PC-9 (cell line): ENCODE results near the gene CERS3. TPM values are rescaled to one million over a fixed set of nuclear protein-coding genes. Genes with fewer than 3 reads are reported as not detected.

ENCODE experiments used
- BruUV-seq: library from RNA; stranded (reverse); fragments of 400-500 nt; replicated peaks from 2 replicates; lab custom pipeline; 2021; lab: Mats Ljungman, UMichigan
- CTCF ChIA-PET: fragments of 300-600 bp; sonication (Branson Sonifier 250); formaldehyde crosslinking; loops from one replicate; lab custom pipeline; 2022; ENCODE audit warnings: antibody characterized with exemption; lab: Charles Lee
- POLR2A ChIA-PET: fragments of 300-600 bp; sonication (Branson Sonifier 250); formaldehyde crosslinking; loops from one replicate; lab custom pipeline; 2022; ENCODE audit warnings: antibody characterized with exemption; ENCODE audit not compliant: unreplicated experiment; lab: Charles Lee
- DNase-seq, 2 experiments: peaks; one replicate each; pipeline versions ENCODE4 v3.0.0 to v3.0.0-alpha.2; 2015 to 2022; ENCODE audit warnings: mixed read lengths in 1 of 2
- H2AFZ ChIP-seq: fragments of 200-600 bp; sonication (generic); 2 replicates; pipeline ENCODE4 v1.8.1; 2017; ENCODE audit warnings: antibody characterized with exemption
- H3F3A ChIP-seq: fragments of 200-600 bp; sonication (generic); 2 replicates; pipeline ENCODE4 v1.8.1; 2017; ENCODE audit warnings: antibody characterized with exemption, mild to moderate bottlenecking, low read depth; ENCODE audit not compliant: insufficient read depth
- H3K27ac ChIP-seq: fragments of 200-600 bp; sonication (generic); 2 replicates; pipeline ENCODE4 v1.6.1; 2016; ENCODE audit warnings: mixed run types
- H3K27me3 ChIP-seq: fragments of 200-600 bp; sonication (generic); 2 replicates; pipeline ENCODE4 v1.6.1; 2016; ENCODE audit warnings: low read depth, mixed run types; ENCODE audit not compliant: insufficient read depth
- H3K36me3 ChIP-seq: fragments of 200-600 bp; sonication (generic); 2 replicates; pipeline ENCODE4 v1.6.1; 2016; ENCODE audit warnings: low read depth, mixed run types
- H3K4me1 ChIP-seq: fragments of 200-600 bp; sonication (generic); replicated peaks from 2 replicates; pipeline ENCODE4 v1.6.1; 2016; ENCODE audit warnings: mixed run types; ENCODE audit not compliant: insufficient read depth
- H3K4me2 ChIP-seq: fragments of 200-600 bp; sonication (generic); 2 replicates; pipeline ENCODE4 v1.6.1; 2017; ENCODE audit warnings: mixed run types
- H3K4me3 ChIP-seq: fragments of 200-600 bp; sonication (generic); 2 replicates; pipeline ENCODE4 v1.6.1; 2016; ENCODE audit warnings: mixed run types
- H3K79me2 ChIP-seq: fragments of 200-600 bp; sonication (generic); 2 replicates; pipeline ENCODE4 v1.6.1; 2017; ENCODE audit warnings: low read depth, mixed run types
- H3K9me2 ChIP-seq: fragments of 200-600 bp; sonication (generic); 2 replicates; pipeline ENCODE4 v1.8.1; 2017; ENCODE audit warnings: mild to moderate bottlenecking; ENCODE audit not compliant: insufficient read depth
- H3K9me3 ChIP-seq: fragments of 200-600 bp; sonication (generic); 2 replicates; pipeline ENCODE4 v1.8.1; 2016; ENCODE audit warnings: low read depth; ENCODE audit not compliant: insufficient read depth
- H4K20me1 ChIP-seq: fragments of 200-600 bp; sonication (generic); 2 replicates; pipeline ENCODE4 v1.8.1; 2017; ENCODE audit not compliant: insufficient read depth
- EZH2 ChIP-seq: fragments of 200-600 bp; sonication (generic); IDR thresholded peaks from 2 replicates; pipeline ENCODE4 v1.8.0; 2017; ENCODE audit warnings: antibody characterized with exemption, low read depth
- intact Hi-C: fragments of 100-400 bp; cut with micrococcal nuclease; formaldehyde crosslinking; loops from one replicate; pipeline ENCODE4 v1.10.0; 2022; ENCODE audit not compliant: unreplicated experiment
- total RNA-seq: library from RNA; stranded (reverse); gene quantifications from 2 replicates; pipeline ENCODE4 v1.2.3, GENCODE V29; 2021
- TF ChIP-seq, protein P1 (sequence below): fragments of 200-600 bp; sonication (generic); conservative IDR thresholded peaks from 2 replicates; pipeline ENCODE4 v1.6.1; 2017; ENCODE audit warnings: mixed run types, antibody characterized with exemption, mild to moderate bottlenecking, moderate library complexity

The CERS3 gene
- total RNA-seq, 1 experiment from 2014 or later: not detected

DNA sequence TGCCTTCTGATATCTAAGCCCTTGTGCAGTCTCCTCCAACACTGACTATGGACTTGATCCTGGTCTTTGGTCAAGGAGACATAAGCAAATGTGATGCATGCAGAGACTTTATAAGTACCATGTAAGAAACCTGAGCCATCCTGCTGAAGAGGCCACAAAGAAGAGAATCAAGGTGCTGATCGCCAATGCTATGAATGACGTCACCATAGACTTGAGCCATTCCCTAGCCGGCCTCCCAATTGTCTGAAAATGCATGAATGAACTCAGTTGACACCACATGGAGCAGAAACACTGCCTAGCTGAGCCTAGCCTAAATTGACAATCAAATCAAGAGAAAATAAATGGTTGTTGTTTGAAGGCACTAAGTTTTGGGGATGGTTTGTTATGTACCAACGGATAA is 51.9 kb downstream of the CERS3 start:
- Histone ChIP-seq H2AFZ (no peak overlapping the region), H3F3A (no peaks in the 10 kb centered on the region), H3K36me3 (no peaks in the 10 kb centered on the region), H3K9me3 (no peaks in the 10 kb centered on the region), H3K4me1 (no peaks in the 10 kb centered on the region), H4K20me1 (no peaks in the 10 kb centered on the region), H3K27me3 (peaks cover 7% of the 10 kb centered on the region; the same call in 1 of the 2 replicates), H3K4me3 (no peak overlapping the region), H3K9me2 (no peaks in the 10 kb centered on the region), H3K79me2 (no peaks in the 10 kb centered on the region), H3K4me2 (no peak overlapping the region), H3K27ac (no peak overlapping the region)
- no peak for DNase-seq
- intact Hi-C loops: no loop called here
- POLR2A ChIA-PET: no interaction called here
- TF ChIP-seq, protein P1, sequence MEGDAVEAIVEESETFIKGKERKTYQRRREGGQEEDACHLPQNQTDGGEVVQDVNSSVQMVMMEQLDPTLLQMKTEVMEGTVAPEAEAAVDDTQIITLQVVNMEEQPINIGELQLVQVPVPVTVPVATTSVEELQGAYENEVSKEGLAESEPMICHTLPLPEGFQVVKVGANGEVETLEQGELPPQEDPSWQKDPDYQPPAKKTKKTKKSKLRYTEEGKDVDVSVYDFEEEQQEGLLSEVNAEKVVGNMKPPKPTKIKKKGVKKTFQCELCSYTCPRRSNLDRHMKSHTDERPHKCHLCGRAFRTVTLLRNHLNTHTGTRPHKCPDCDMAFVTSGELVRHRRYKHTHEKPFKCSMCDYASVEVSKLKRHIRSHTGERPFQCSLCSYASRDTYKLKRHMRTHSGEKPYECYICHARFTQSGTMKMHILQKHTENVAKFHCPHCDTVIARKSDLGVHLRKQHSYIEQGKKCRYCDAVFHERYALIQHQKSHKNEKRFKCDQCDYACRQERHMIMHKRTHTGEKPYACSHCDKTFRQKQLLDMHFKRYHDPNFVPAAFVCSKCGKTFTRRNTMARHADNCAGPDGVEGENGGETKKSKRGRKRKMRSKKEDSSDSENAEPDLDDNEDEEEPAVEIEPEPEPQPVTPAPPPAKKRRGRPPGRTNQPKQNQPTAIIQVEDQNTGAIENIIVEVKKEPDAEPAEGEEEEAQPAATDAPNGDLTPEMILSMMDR: no peak
- TF ChIP-seq EZH2: no peak
- BruUV-seq: no TSS peak
- CTCF ChIA-PET: no interaction called here

DNA sequence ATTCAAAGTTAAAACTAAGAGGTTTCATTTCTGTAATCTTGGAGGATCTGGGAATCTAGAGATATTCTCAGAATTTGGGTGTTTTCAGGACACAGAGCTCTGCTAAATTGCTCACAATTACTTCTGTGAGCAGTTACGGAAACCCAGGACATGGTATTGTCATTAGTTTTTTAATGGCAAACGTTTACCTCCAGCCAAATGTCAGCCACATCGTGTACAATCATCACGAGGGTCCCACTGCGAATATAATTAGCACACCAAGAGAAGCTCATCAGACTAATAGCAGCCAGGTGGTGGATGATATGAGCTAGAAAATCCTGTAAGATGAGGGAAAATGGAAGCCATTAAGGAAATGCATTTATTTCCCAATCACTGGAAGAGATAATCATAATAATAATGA is 56.0 kb downstream of the CERS3 start:
- DNase-seq: no peak
- Histone ChIP-seq H3K36me3 (no peaks in the 10 kb centered on the region), H3K79me2 (no peaks in the 10 kb centered on the region), H3K9me3 (no peaks in the 10 kb centered on the region), H4K20me1 (no peaks in the 10 kb centered on the region), H3K27me3 (peaks cover 17% of the 10 kb centered on the region; the same call in 1 of the 2 replicates), H3K4me1 (no peaks in the 10 kb centered on the region), H2AFZ (no peak overlapping the region), H3K4me3 (no peak overlapping the region), H3K9me2 (no peaks in the 10 kb centered on the region), H3K27ac (no peak overlapping the region), H3F3A (no peaks in the 10 kb centered on the region), H3K4me2 (no peak overlapping the region)
- no peak for TF ChIP-seq EZH2
- TF ChIP-seq, protein P1: no peak
- ChIA-PET CTCF (no interaction called here), POLR2A (no interaction called here)
- intact Hi-C loops: no loop called here
- BruUV-seq: no TSS peak

DNA sequence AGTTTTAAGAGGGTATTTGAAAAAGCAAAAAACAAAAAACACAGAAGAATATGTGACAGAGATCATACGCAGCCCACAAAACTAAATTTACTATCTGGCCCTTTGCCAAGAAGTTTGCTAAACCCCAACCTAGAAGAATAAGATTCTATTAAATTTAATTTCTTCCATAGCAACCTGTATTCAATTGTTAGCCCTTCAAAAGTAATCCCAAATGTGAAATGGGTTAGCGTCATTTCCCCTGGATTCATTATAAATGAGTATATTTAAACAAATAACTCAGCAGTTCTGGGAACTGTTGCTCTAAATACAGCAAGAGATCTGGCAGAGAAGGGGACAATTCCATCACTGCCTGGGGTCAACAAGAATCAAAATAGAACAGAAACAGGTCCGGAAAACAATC is 56.8 kb downstream of the CERS3 start:
- Histone ChIP-seq H4K20me1 (no peaks in the 10 kb centered on the region), H3K4me2 (no peak overlapping the region), H3K9me2 (no peaks in the 10 kb centered on the region), H3K9me3 (no peaks in the 10 kb centered on the region), H3F3A (no peaks in the 10 kb centered on the region), H3K4me1 (no peaks in the 10 kb centered on the region), H3K79me2 (no peaks in the 10 kb centered on the region), H3K4me3 (no peak overlapping the region), H2AFZ (no peak overlapping the region), H3K27ac (no peak overlapping the region), H3K36me3 (no peaks in the 10 kb centered on the region), H3K27me3 (peaks cover 17% of the 10 kb centered on the region; the same call in 1 of the 2 replicates)
- intact Hi-C loops: no loop called here
- no peak for DNase-seq
- TF ChIP-seq, protein P1: no peak
- no peak for TF ChIP-seq EZH2
- POLR2A ChIA-PET: no interaction called here
- no TSS peak for BruUV-seq
- CTCF ChIA-PET: no interaction called here
